Measurements from ENCODE around the gene SNX6.
"Not testable (repeated sequence)": the region's sequence is repeated elsewhere in the genome, so short reads cannot be mapped to it uniquely, and the experiment has no call there.

DNA sequence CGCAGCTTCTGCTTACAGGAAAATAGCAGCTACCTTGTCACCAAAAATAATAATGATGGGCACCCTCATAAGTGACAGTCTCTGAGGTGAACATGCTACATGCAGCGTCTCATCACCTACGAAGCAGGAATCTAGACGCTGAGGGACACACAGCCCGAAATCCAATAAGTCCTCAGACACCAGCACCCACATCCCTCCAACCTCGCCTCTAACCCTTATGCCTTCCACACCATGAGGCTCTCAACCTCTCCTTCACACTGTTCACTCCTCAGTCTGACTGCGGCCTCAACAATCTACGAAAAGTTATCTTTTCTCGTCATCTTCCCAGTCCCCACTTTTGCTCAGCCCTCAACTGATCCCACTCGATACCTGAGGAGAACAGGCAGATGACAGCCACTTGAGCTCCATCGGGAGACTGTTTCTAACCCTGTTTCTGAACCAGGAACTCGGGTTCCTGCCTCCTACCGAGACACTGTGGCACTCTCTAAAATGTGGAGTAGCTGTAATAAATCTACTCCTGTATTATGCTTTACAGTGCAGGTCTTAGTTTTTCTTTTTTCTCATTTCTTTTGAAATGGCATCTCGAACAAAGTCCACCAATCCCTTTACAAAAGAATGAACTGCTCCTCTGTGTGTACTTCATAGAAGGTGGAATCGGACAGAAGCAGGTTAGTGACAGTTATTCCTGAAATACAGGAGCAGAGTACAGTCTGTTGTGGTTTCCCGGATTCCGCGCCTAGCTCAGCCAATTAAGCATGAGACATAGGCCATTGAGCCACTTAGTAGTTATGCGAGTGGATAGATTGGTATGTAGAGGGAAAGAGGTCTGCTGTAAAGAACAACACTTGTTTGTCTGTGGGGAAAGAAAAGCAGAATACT lies 89.5 kb downstream of the SNX6 start:
- TF ChIP-seq, protein P1, sequence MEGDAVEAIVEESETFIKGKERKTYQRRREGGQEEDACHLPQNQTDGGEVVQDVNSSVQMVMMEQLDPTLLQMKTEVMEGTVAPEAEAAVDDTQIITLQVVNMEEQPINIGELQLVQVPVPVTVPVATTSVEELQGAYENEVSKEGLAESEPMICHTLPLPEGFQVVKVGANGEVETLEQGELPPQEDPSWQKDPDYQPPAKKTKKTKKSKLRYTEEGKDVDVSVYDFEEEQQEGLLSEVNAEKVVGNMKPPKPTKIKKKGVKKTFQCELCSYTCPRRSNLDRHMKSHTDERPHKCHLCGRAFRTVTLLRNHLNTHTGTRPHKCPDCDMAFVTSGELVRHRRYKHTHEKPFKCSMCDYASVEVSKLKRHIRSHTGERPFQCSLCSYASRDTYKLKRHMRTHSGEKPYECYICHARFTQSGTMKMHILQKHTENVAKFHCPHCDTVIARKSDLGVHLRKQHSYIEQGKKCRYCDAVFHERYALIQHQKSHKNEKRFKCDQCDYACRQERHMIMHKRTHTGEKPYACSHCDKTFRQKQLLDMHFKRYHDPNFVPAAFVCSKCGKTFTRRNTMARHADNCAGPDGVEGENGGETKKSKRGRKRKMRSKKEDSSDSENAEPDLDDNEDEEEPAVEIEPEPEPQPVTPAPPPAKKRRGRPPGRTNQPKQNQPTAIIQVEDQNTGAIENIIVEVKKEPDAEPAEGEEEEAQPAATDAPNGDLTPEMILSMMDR (IDR thresholded peaks at IDR 0.05 in 2 of 3, conservative IDR thresholded peaks at IDR 0.05 in 1 of 3; ENCODE audit: borderline replicate concordance in 1 of 3, insufficient read depth in 1 of 3, low read depth in 2 of 3, low read length in 2 of 3), result not testable (repeated sequence)
- TF ChIP-seq, protein P2, sequence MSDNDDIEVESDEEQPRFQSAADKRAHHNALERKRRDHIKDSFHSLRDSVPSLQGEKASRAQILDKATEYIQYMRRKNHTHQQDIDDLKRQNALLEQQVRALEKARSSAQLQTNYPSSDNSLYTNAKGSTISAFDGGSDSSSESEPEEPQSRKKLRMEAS (IDR thresholded peaks at IDR 0.05), result not testable (repeated sequence)
- not testable (repeated sequence) for TF ChIP-seq EZH2phosphoT487 (IDR thresholded peaks at IDR 0.05; ENCODE audit: borderline replicate concordance); POLR2AphosphoS5 (IDR thresholded peaks at IDR 0.05; ENCODE audit: low read depth, low read length); CEBPB (IDR thresholded peaks at IDR 0.05; ENCODE audit: low read depth); SP1 (IDR thresholded peaks at IDR 0.05; ENCODE audit: low read depth); SRF (IDR thresholded peaks at IDR 0.05; ENCODE audit: low read depth); EZH2 (IDR thresholded peaks at IDR 0.05); ZNF274 (IDR thresholded peaks at IDR 0.05; ENCODE audit: low read depth, low read length); JUND (IDR thresholded peaks at IDR 0.05)
